ENCODE results near the gene PRR16.

The PRR16 gene

DNA sequence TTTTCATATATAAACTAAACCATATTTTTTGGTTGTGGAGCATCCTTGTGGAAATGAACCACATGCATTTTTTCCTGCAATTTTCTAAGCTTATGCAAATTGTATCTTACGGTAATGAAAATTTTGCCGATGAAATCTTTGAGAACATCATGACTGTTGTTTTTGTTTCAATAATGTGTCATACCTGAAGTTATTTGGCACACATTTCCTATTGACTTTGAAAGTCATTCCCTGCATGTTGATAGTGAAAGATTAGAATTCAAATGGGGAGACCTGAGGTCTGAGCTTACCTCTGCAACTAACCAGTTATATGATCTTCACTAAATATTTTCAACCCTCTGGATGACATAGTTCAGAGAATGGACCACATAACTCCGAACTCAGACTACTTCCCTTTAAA is 88.5 kb downstream of the PRR16 start:
- TF ChIP-seq BHLHE40 (IDR thresholded peaks at IDR 0.05; ENCODE audit: borderline replicate concordance) (no peak), FOXM1 (IDR thresholded peaks at IDR 0.05; ENCODE audit: borderline replicate concordance) (no peak)
- ChIA-PET CTCF (no interaction called here), POLR2A (no interaction called here)
- DNase-seq (ENCODE audit: extremely low spot score), result no peak

DNA sequence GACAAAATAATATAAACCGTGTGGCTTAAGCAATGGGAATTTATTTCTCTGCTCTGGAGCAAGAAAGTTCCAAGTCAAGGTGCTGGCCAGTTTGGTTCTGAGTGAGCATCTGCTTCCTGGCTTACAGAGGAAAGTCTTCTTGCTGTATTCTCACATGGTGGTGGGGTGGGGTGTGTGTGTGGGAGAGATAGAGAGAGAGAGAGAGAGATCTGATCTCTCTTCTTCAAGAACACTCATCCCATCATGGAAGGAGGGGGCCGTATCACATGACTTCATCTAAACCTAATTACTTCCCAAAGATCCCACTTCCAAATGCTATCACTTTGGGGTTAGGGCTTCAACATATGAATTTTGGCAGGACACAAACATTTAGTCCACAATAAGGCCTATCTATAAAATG is 91.2 kb downstream of the PRR16 start:
- ChIA-PET POLR2A (no interaction called here), CTCF (interaction anchor here (0.7 kb wide), 2 partner anchors 30 to 763 kb away, joined by 3 to 6 read pairs; no protein-coding TSS in a partner anchor)
- no peak for DNase-seq (ENCODE audit: extremely low spot score)
- TF ChIP-seq, protein P1, sequence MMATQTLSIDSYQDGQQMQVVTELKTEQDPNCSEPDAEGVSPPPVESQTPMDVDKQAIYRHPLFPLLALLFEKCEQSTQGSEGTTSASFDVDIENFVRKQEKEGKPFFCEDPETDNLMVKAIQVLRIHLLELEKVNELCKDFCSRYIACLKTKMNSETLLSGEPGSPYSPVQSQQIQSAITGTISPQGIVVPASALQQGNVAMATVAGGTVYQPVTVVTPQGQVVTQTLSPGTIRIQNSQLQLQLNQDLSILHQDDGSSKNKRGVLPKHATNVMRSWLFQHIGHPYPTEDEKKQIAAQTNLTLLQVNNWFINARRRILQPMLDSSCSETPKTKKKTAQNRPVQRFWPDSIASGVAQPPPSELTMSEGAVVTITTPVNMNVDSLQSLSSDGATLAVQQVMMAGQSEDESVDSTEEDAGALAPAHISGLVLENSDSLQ (IDR thresholded peaks at IDR 0.05), result no peak
- TF ChIP-seq L3MBTL2 (conservative IDR thresholded peaks at IDR 0.05) (no peak), TARDBP (IDR thresholded peaks at IDR 0.05) (no peak), FOXA1 (IDR thresholded peaks at IDR 0.05) (no peak)

DNA sequence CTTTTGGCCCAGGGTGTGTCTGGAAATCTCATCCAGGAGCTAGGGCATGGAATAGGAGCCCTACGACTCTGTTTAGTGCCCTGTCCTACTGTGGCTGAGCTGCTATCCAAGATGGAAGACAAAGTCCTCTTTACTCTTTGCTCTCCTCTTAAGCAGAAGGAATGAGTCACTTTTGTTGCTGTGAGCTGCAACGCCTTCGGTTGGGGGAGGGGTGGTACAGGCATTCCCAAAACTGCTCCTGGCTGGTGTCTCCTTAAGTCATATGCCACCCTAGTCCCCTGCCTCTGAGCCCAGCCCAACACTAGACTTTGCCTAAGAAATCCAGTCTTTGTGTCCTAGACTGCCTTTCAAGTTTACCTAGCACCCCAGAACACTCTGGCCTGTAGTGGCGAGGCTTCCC is 99.9 kb downstream of the PRR16 start:
- TF ChIP-seq CTBP1 (IDR thresholded peaks at IDR 0.05; ENCODE audit: borderline replicate concordance) (no peak), FOXA1 (IDR thresholded peaks at IDR 0.05) (no peak), ELF4 (IDR thresholded peaks at IDR 0.05) (no peak), LEF1 (IDR thresholded peaks at IDR 0.05; ENCODE audit: borderline replicate concordance) (no peak), ZNF384 (IDR thresholded peaks at IDR 0.05) (no peak), L3MBTL2 (conservative IDR thresholded peaks at IDR 0.05) (no peak), SUZ12 (IDR thresholded peaks at IDR 0.05) (no peak), SP1 (IDR thresholded peaks at IDR 0.05) (no peak), NFRKB (IDR thresholded peaks at IDR 0.05) (no peak), FOXM1 (IDR thresholded peaks at IDR 0.05; ENCODE audit: borderline replicate concordance) (no peak), FOXK2 (IDR thresholded peaks at IDR 0.05) (no peak), TARDBP (IDR thresholded peaks at IDR 0.05) (no peak), HDGF (IDR thresholded peaks at IDR 0.05; ENCODE audit: borderline replicate concordance) (no peak), BHLHE40 (IDR thresholded peaks at IDR 0.05; ENCODE audit: borderline replicate concordance) (no peak), ARNT (IDR thresholded peaks at IDR 0.05) (no peak)
- TF ChIP-seq, protein P1 (IDR thresholded peaks at IDR 0.05), result no peak
- ChIA-PET POLR2A (no interaction called here), CTCF (no interaction called here)
- DNase-seq (ENCODE audit: extremely low spot score), result no peak

DNA sequence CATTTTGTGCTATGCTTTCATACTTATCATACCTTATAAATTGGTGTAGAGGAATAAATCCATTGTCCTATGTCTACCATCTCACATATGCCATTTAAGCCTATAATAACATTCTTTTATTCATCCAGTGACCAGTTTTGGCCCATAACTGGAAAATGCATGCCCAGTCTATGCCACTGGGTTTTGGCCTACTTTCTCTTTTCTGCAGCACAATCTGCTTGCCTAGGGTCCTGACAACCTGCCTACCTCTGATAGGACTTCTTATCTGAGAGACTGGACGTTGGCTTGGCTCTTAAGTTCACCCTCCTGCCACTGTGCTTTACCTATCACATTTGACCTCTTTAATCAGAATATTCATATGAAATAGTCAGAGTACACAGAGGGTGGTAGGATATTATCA is 103.0 kb downstream of the PRR16 start:
- CTCF ChIA-PET, result no interaction called here
- POLR2A ChIA-PET, result no interaction called here
- no peak for DNase-seq (ENCODE audit: extremely low spot score)
- no peak for TF ChIP-seq SP1 (IDR thresholded peaks at IDR 0.05)
- TF ChIP-seq HDGF (IDR thresholded peaks at IDR 0.05; ENCODE audit: borderline replicate concordance), result no peak
- TF ChIP-seq, protein P1 (IDR thresholded peaks at IDR 0.05), result no peak
- TF ChIP-seq TARDBP (IDR thresholded peaks at IDR 0.05), result no peak
- TF ChIP-seq FOXA1 (IDR thresholded peaks at IDR 0.05), result no peak
- no peak for TF ChIP-seq SUZ12 (IDR thresholded peaks at IDR 0.05)
- TF ChIP-seq LEF1 (IDR thresholded peaks at IDR 0.05; ENCODE audit: borderline replicate concordance), result no peak
- no peak for TF ChIP-seq FOXM1 (IDR thresholded peaks at IDR 0.05; ENCODE audit: borderline replicate concordance)
- TF ChIP-seq BHLHE40 (IDR thresholded peaks at IDR 0.05; ENCODE audit: borderline replicate concordance), result no peak
- no peak for TF ChIP-seq ZNF384 (IDR thresholded peaks at IDR 0.05)
- TF ChIP-seq ELF4 (IDR thresholded peaks at IDR 0.05), result no peak
- TF ChIP-seq CTBP1 (IDR thresholded peaks at IDR 0.05; ENCODE audit: borderline replicate concordance), result no peak
- TF ChIP-seq L3MBTL2 (conservative IDR thresholded peaks at IDR 0.05), result no peak
- TF ChIP-seq NFRKB (IDR thresholded peaks at IDR 0.05), result no peak
- no peak for TF ChIP-seq FOXK2 (IDR thresholded peaks at IDR 0.05)
- no peak for TF ChIP-seq ARNT (IDR thresholded peaks at IDR 0.05)

DNA sequence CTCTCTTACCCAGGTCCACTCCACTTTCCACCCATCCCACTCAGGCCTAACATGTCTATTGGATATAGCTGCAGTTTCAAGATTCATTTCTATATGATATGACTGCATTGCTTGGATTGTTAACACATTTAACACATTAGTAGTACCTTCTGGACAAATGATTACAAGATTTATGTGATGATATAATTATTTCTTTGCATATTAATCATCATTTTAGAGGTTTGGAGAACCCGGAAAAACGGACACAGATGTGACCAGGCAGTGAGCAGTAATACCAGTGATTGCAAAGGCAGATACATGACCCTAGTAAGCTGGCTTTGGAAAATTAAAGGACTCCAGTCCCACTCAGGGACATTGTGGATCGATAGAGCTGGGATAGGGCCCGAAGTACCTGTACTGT is 103.8 kb downstream of the PRR16 start:
- ChIA-PET CTCF (no interaction called here), POLR2A (no interaction called here)
- DNase-seq (ENCODE audit: extremely low spot score), result no peak
- no peak for TF ChIP-seq NFRKB (IDR thresholded peaks at IDR 0.05)
- TF ChIP-seq ZNF384 (IDR thresholded peaks at IDR 0.05), result no peak
- no peak for TF ChIP-seq SUZ12 (IDR thresholded peaks at IDR 0.05)
- TF ChIP-seq LEF1 (IDR thresholded peaks at IDR 0.05; ENCODE audit: borderline replicate concordance), result no peak
- TF ChIP-seq FOXA1 (IDR thresholded peaks at IDR 0.05), result no peak
- TF ChIP-seq SP1 (IDR thresholded peaks at IDR 0.05), result no peak
- no peak for TF ChIP-seq ARNT (IDR thresholded peaks at IDR 0.05)
- TF ChIP-seq CTBP1 (IDR thresholded peaks at IDR 0.05; ENCODE audit: borderline replicate concordance), result no peak
- no peak for TF ChIP-seq FOXK2 (IDR thresholded peaks at IDR 0.05)
- TF ChIP-seq BHLHE40 (IDR thresholded peaks at IDR 0.05; ENCODE audit: borderline replicate concordance), result no peak
- TF ChIP-seq, protein P1 (IDR thresholded peaks at IDR 0.05), result no peak
- no peak for TF ChIP-seq FOXM1 (IDR thresholded peaks at IDR 0.05; ENCODE audit: borderline replicate concordance)
- TF ChIP-seq HDGF (IDR thresholded peaks at IDR 0.05; ENCODE audit: borderline replicate concordance), result no peak
- TF ChIP-seq L3MBTL2 (conservative IDR thresholded peaks at IDR 0.05), result no peak
- TF ChIP-seq TARDBP (IDR thresholded peaks at IDR 0.05), result no peak
- no peak for TF ChIP-seq ELF4 (IDR thresholded peaks at IDR 0.05)

DNA sequence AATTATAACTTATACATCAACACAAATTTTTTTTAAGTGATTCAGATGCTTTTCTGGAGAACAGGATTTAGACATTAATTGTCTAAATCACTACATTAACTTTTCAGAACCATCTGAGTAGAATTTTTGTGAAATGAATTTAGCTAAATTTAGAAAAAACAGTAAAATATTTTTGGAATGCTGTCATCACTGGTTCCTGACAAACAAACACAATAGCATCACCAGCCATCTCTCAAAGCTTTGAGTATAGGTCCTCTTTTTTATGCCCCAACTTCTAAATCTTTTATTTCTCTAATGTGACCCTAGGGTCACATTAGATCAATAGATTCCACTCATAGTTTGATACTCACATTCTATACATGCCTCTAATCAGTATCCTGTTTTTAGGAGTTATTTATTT is 104.6 kb downstream of the PRR16 start:
- no peak for TF ChIP-seq SP1 (IDR thresholded peaks at IDR 0.05)
- POLR2A ChIA-PET, result no interaction called here
- no peak for DNase-seq (ENCODE audit: extremely low spot score)
- CTCF ChIA-PET, result no interaction called here

Measured in HEK293T (cell line).